HG03280 (cell line): ENCODE results near the gene NBPF4.
"Not testable (repeated sequence)": the region's sequence is repeated elsewhere in the genome, so short reads cannot be mapped to it uniquely, and the experiment has no call there.

Experiments used
- ATAC-seq: cut with Tn5 transposase; IDR thresholded peaks from one replicate; pipeline ENCODE4 v1.9.1; 2021; ENCODE audit warnings: mild to moderate bottlenecking, moderate library complexity; ENCODE audit not compliant: unreplicated experiment

NBPF4 gene

GRCh38 chr1:108211014-108211413 is 32.9 kb downstream of the NBPF4 start:
- ATAC-seq, result no peak

DNA sequence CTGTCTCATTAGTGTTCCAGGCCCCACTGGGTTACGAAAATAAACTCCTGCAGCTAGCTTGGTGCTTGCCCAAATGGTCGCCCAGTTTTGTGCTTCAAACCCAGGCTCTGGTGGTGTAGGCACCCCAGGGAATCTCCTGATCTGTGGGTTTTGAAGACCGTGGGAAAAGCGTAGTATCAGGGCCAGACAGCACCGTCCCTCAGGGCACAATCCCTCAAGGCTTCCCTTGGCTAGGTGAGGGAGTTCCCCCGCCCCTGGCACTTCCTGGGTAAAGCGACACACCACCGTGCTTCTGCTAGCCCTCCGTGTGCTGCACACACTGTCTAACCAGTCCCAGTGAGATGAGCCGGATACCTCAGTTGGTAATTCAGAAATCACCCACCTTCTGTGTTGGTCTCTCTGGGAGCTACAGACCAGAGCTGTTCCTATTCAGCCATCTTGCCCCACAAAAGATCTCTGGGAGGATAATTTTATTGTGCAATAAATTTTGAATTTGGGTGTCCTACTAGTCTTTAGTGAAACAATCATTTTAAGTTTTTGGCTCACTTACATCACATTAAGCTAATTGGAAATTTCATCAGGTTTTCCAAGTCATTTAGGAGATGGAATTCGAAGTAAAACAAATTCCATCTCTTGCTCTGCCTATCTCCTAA is 34.3 kb downstream of the NBPF4 start:
- no peak for ATAC-seq

DNA sequence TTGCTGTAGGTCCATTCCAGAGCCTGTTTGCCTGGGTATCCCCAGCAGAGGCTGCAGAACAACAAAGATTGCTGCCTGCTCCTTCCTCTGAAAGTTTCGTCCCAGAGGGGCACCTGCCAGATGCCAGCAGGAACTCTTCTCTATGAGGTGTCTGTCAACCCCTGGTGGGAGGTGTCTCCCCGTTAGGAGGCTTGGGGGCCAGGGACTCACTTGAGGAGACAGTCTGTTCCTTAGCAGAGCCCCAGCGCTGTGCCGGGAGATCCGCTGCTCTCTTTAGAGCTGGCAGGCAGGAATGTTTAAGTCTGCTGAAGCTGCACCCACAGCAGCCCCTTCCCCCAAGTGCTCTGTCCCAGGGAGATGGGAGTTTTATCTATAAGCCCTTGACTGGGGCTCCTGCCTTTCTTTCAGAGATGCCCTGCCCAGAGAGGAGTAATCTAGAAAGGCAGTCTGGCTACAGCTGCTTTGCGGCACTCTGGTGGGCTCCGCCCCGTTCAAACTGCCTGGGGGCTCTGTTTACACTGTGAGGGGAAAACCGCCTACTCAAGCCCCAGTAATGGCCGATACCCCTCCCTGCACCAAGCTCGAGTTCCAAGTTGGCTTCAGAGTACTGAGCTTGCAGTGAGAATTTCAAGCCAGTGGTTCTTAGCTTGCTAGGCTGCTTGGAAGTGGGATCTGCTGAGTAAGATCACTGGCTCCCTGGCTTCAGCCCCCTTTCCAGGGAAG is 35.0 kb downstream of the NBPF4 start:
- no peak for ATAC-seq

GRCh38 chr1:108203582-108203981 is 40.3 kb downstream of the NBPF4 start:
- ATAC-seq, result not testable (repeated sequence)

- no peak for ATAC-seq
Measured at GRCh38 chr1:108201687-108202086, 42.2 kb downstream of the NBPF4 start.

DNA sequence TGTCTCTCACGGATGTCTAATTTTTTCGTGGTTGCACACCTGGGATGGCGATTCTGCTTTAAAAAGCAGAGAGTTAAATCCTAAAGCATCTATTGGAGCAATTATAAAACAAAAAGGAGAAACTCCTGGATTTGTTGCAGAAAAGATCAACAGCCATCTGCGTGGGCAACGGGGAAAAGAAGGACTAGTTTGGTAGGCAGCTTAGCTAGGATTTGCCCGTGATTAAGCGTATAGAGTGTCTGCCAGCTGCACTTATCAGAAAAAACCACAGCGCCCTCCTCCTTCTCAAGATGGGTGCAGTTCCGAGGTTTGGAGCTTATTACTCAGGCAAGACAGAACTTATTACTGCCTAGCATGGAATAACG is 43.2 kb downstream of the NBPF4 start:
- ATAC-seq, result no peak

DNA sequence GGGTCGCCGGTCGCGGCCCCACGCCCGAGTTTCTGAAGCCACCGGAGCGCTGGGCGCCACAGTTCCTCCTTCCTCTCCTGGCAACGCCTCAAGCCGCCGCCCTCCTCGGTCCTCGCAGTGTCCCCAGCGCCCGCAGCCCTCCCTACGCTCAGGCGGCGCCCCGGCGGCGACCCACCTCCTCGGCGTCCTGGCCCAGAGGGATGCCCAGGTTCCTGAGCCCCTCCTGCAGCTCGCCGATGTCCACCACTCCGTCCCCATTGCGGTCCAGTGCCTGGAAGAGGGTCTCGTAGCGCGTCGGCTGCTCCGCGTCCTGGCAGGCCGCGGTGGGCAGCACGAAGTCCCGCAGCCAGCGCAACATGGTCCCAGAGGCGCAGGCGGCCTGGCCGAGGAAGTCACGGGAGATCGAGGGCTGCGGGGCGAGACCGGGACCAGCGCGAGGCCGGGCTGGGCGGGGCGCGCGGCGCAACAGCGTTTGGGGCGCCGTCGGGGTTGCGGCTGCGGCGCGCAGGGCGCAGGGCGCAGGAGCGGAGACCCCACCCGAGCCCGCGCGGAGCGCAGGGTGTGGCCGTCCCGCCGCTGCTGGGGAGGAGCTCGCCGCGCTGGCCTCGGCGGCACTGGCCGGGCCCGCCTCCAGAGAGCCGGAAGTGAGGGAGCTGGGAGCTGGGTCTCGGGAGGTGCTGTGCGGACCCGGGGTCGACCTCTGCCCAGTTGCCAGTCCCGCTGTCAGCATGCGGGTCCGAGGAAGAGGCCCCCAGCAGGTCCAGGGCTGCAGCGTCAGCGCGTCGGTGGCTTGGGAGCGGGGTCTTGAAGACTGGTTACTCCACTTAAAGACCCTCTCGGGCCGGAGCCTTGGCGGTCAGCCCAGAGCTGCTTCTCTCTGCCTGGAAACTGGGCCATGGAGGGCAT is 43.8 kb downstream of the NBPF4 start, which contains the start of gene SLC25A24:
Gene SLC25A24 (minus strand): TSS at position 563 of the 906 bp plus-strand sequence. CDS start 205 bp downstream, at position 358.
- ATAC-seq, result peak; percentile 81

GRCh38 chr1:108199201-108199691 is 44.6 kb downstream of the NBPF4 start:
- no peak for ATAC-seq

DNA sequence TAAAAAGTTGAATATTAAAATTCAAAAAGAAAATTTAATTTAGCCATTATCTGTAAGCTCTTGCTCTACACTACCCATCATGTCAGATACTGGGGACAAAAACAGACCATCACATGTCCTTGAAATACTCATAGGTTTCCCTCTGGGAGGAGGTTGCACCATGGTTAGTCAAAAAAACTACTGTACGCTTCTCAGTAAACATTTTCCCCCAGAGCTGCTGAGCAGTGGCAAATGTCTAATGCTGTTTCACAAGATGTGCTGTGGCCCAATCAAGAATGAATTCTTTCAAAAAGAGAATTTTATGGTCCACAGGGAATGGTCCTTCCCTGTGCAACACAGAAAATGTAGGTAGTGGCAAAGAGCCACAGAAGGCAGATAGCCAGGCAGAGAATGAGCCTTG is 49.8 kb downstream of the NBPF4 start:
- ATAC-seq, result no peak

GRCh38 chr1:108193333-108193732 is 50.5 kb downstream of the NBPF4 start:
- ATAC-seq, result no peak

- ATAC-seq, result no peak
Measured at GRCh38 chr1:108192581-108192980, 51.3 kb downstream of the NBPF4 start.

DNA sequence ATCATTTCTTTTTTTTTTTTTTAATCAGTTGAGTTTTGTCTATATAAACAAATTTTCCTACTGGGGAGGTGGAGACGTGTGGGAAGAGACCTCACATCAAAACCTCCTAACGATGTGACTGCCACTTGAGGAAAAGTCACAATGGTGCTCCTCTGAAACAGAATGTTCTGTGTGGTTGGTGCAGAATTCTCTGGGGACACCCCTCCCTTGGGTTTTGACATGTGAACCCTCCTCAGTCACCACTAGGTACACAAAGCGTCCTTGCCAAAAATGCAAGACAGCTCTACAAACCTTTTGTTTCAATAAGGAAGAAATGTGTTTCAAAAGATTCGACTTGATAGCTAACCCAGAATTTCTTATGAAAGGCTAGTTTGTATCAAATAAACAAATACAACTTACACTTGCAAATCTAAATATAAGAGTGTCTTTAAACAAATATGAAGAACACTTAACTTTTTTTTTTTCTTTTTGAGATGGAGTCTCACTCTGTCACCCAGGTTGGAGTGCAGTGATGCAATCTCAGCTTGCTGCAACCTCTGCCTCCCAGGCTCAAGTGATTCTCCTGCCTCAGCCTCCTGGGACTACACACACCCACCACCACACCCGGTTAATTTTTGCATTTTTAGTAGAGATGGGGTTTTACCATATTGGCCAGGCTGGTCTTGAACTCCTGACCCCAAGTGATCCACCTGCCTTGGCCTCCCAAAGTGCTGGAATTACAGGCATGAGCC is 53.0 kb downstream of the NBPF4 start:
- ATAC-seq, result no peak

- no peak for ATAC-seq
Measured at GRCh38 chr1:108190001-108190634, 53.8 kb downstream of the NBPF4 start.

GRCh38 chr1:108188801-108189200 is 55.1 kb downstream of the NBPF4 start:
- ATAC-seq, result no peak

DNA sequence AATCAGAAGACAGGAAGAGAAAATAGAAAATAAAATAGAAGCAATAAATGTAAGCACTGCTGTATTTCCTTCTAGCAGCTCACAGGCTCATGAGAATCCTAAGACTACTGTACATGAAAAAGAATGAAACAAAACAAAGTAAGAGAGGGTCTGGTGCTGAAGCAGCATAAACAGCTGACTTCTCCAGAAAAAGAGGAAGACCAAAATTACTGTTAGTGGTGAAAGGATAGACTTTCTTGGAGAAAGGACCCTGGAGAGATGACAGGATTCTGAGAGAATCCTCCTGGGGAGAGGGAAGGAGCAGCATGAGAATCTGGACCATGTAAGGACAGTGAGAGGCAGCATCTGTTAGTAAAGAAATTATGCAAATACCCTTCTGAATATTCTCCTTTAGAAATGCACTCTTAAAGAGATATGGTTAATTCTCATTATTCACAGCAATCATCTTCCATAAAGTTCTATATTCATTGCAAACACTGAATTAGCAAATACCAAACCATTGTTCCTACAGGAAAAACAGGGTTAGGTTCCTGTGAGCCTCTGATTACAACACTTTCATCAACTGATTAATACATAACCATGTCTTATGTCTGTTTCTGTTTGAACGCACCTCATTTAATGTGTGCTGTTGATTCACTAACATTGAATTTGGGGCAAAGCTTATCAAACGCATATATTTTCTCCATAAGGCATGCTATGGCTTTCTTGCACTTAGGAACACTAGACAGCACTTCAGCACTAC is 60.7 kb downstream of the NBPF4 start:
- no peak for ATAC-seq

- ATAC-seq, result no peak
Measured at GRCh38 chr1:108179018-108179417, 64.9 kb downstream of the NBPF4 start.
